Measurements from ENCODE around the gene AK8. TPM values are rescaled to one million over a fixed set of nuclear protein-coding genes. Genes with fewer than 3 reads are reported as not detected.

The AK8 gene
- total and polyA plus RNA-seq, 9 of the 15 experiments (the other 6 are each of a cell fraction or from before 2014, with no cell fraction given) = 0.06 to 0.37 TPM; not detected in 7

- POLR2A ChIA-PET = interaction anchor here (0.9 to 1.2 kb wide), 2 partner anchors 12 to 19 kb away, joined by 3 to 4 read pairs; no protein-coding TSS in a partner anchor
- intact Hi-C loops (cut with micrococcal nuclease) (no loop called here), in situ Hi-C loops (cut with MboI) (no loop called here)
- no peaks in the 10 kb centered on the region for H3K27me3 ChIP-seq (ENCODE audit: control insufficient read depth in 2 of 2, insufficient read depth in 2 of 2, low read length in 2 of 2)
- no peak overlapping the region for H3K9ac ChIP-seq (ENCODE audit: insufficient read depth in 1 of 2, low read depth in 2 of 2, low read length in 2 of 2)
- TF ChIP-seq ZNF778 (CRISPR knock-in tag; IDR thresholded peaks at IDR 0.05) (no peak), ZNF316 (IDR thresholded peaks at IDR 0.05) (no peak), ZBTB7A (IDR thresholded peaks at IDR 0.05; ENCODE audit: borderline replicate concordance, control insufficient read depth, low read depth, low read length) (no peak), SIRT6 (IDR thresholded peaks at IDR 0.05; ENCODE audit: low read depth, low read length) (no peak), ZNF436 (CRISPR knock-in tag; IDR thresholded peaks at IDR 0.05) (no peak), SMAD2 (IDR thresholded peaks at IDR 0.05; ENCODE audit: low read depth, low read length) (no peak), FOXM1 (IDR thresholded peaks at IDR 0.05; ENCODE audit: low read depth) (no peak), FOXM1 (CRISPR knock-in tag; IDR thresholded peaks at IDR 0.05; ENCODE audit: low read depth) (no peak), ZFP1 (CRISPR knock-in tag; IDR thresholded peaks at IDR 0.05) (no peak), RBM15 (IDR thresholded peaks at IDR 0.05; ENCODE audit: insufficient read depth, low read length) (no peak), ZSCAN29 (IDR thresholded peaks at IDR 0.05) (no peak)
- no peak overlapping the region for H3K4me3 ChIP-seq
- no peaks in the 10 kb centered on the region for H3K9me3 ChIP-seq (replicated peaks; ENCODE audit: control insufficient read depth, insufficient read depth, low read depth, low read length)
- DNase-seq (ENCODE audit: extremely low read depth in 1 of 4, low spot score in 3 of 4) = no peak
- peaks cover 54% of the 10 kb centered on the region; the same call in 2 of the 3 replicates for H3K36me3 ChIP-seq (ENCODE audit: control insufficient read depth, insufficient read depth, low read length)
- CTCF ChIA-PET (ENCODE audit: low intra/inter-chr PET ratio) = no interaction called here
- H3K4me2 ChIP-seq (ENCODE audit: insufficient read depth, low read length) = no peak overlapping the region
- H3K79me2 ChIP-seq (ENCODE audit: control insufficient read depth, insufficient read depth, low read length) = no peaks in the 10 kb centered on the region
- no peak overlapping the region for H2AFZ ChIP-seq (ENCODE audit: low read depth, low read length)
- H4K20me1 ChIP-seq (replicated peaks; ENCODE audit: control insufficient read depth, insufficient read depth, low read length) = 0 out of 2 replicates have a peak, but pooled peaks cover 7% of the 10 kb centered on the region
- H3K9me1 ChIP-seq (ENCODE audit: control insufficient read depth, insufficient read depth, low read length) = no peaks in the 10 kb centered on the region
- H3K27ac ChIP-seq (ENCODE audit: extremely low read depth, low read depth, low read length) = no peak overlapping the region
- H3K4me1 ChIP-seq (replicated peaks in 1 of 2; ENCODE audit: control insufficient read depth in 2 of 2, insufficient read depth in 2 of 2, low read length in 2 of 2) = peaks cover 0 to 2% of the 10 kb centered on the region in 2 experiments; a peak in 2 of 5 replicates
- FAIRE-seq = no peak
- 79% methylated on average over 7 of the region's 7 CpGs for WGBS (ENCODE audit: insufficient coverage, low coverage, missing lambda C conversion rate)
- no TSS peak for BruUV-seq (replicated peaks)
- no peak for ATAC-seq
These were observed 20.0 kb upstream of the AK8 start for GRCh38 chr9:132898051-132898450.

Measured in K562 (cell line).